Stimulated activated CD4-positive, alpha-beta T cell treated with anti-CD3 and anti-CD28 coated beads, Interleukin-12 subunit alpha, Interleukin-12 subunit beta, amount 100 ng/mL, for 4 hours (primary cell): ENCODE measurements around the gene LRRC47.
"Not testable (repeated sequence)": the region's sequence is repeated elsewhere in the genome, so short reads cannot be mapped to it uniquely, and the experiment has no call there.

ENCODE experiments used
- DNase-seq: peaks from one replicate; pipeline ENCODE4 v3.0.0-alpha.2; 2020

The LRRC47 gene

GRCh38 chr1:3814771-3815561, 18.7 kb upstream of the LRRC47 start:
- no peak for DNase-seq

- no peak for DNase-seq
Measured at GRCh38 chr1:3814065-3814464, 17.8 kb upstream of the LRRC47 start.

GRCh38 chr1:3811595-3811911, 15.3 kb upstream of the LRRC47 start:
- DNase-seq: no peak

- DNase-seq: not testable (repeated sequence)
Measured at GRCh38 chr1:3810149-3810761, 14.0 kb upstream of the LRRC47 start.

- no peak for DNase-seq
Measured at GRCh38 chr1:3809680-3810079, 13.4 kb upstream of the LRRC47 start.

- DNase-seq: no peak
Measured at GRCh38 chr1:3807769-3808168, 11.5 kb upstream of the LRRC47 start.

- no peak for DNase-seq
Measured at GRCh38 chr1:3805038-3805437, 8.7 kb upstream of the LRRC47 start.

GRCh38 chr1:3804627-3804944, 8.3 kb upstream of the LRRC47 start:
- not testable (repeated sequence) for DNase-seq

GRCh38 chr1:3803905-3804626, 7.8 kb upstream of the LRRC47 start:
- DNase-seq: no peak

- DNase-seq: not testable (repeated sequence)
Measured at GRCh38 chr1:3800795-3801194, 4.5 kb upstream of the LRRC47 start.

GRCh38 chr1:3799976-3800685, 3.8 kb upstream of the LRRC47 start:
- no peak for DNase-seq

- no peak for DNase-seq
Measured at GRCh38 chr1:3795453-3796214, 664 bp downstream of the LRRC47 start.

GRCh38 chr1:3790952-3791351, 5.3 kb downstream of the LRRC47 start:
- no peak for DNase-seq

GRCh38 chr1:3790500-3790923, 5.8 kb downstream of the LRRC47 start:
- DNase-seq: no peak

- DNase-seq: no peak
Measured at GRCh38 chr1:3789421-3790300, 6.6 kb downstream of the LRRC47 start.

- DNase-seq: no peak
Measured at GRCh38 chr1:3788756-3789420, 7.4 kb downstream of the LRRC47 start.

GRCh38 chr1:3787745-3788605, 8.3 kb downstream of the LRRC47 start:
- DNase-seq: no peak

- no peak for DNase-seq
Measured at GRCh38 chr1:3787349-3787715, 9.0 kb downstream of the LRRC47 start.

- DNase-seq: no peak
Measured at GRCh38 chr1:3786468-3787348, 9.6 kb downstream of the LRRC47 start.
